Measurements from ENCODE around the gene ACSM2B.
"Not testable (repeated sequence)": the region's sequence is repeated elsewhere in the genome, so short reads cannot be mapped to it uniquely, and the experiment has no call there.

- TF ChIP-seq, protein P1, sequence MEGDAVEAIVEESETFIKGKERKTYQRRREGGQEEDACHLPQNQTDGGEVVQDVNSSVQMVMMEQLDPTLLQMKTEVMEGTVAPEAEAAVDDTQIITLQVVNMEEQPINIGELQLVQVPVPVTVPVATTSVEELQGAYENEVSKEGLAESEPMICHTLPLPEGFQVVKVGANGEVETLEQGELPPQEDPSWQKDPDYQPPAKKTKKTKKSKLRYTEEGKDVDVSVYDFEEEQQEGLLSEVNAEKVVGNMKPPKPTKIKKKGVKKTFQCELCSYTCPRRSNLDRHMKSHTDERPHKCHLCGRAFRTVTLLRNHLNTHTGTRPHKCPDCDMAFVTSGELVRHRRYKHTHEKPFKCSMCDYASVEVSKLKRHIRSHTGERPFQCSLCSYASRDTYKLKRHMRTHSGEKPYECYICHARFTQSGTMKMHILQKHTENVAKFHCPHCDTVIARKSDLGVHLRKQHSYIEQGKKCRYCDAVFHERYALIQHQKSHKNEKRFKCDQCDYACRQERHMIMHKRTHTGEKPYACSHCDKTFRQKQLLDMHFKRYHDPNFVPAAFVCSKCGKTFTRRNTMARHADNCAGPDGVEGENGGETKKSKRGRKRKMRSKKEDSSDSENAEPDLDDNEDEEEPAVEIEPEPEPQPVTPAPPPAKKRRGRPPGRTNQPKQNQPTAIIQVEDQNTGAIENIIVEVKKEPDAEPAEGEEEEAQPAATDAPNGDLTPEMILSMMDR (IDR thresholded peaks at IDR 0.05; ENCODE audit: low read depth, low read length): not testable (repeated sequence)
- TF ChIP-seq EZH2phosphoT487 (IDR thresholded peaks at IDR 0.05; ENCODE audit: low read depth): not testable (repeated sequence)
Observed at GRCh38 chr16:20586112-20586511, 9.9 kb upstream of the ACSM2B start.
